K562 (cell line): Measurements from ENCODE around the gene GAMT. TPM values are rescaled to one million over a fixed set of nuclear protein-coding genes. Genes with fewer than 3 reads are reported as not detected.
A peak's percentile ranks its signal among the peaks of the same experiment; 100 is the strongest.

Experiments
- ATAC-seq: fragments of 200-7000 bp; cut with Tn5 transposase; 3 replicates; pipeline ENCODE4 v1.9.1; 2020; ENCODE audit warnings: moderate library complexity
- BruUV-seq: library from RNA; stranded (reverse); fragments of 400-500 nt; replicated peaks from 2 replicates; lab custom pipeline; 2021; lab: Mats Ljungman, UMichigan
- CTCF ChIA-PET: fragments of 300-600 bp; formaldehyde crosslinking; extraction: SDS; loops from one replicate; lab custom pipeline; 2021; ENCODE audit warnings: low intra/inter-chr PET ratio; lab: Yijun Ruan, JAX
- POLR2A ChIA-PET: fragments of 300-600, 350-650 bp; sonication (Branson Sonifier 250); formaldehyde crosslinking; extraction: SDS; loops from one replicate; lab custom pipeline; 2021; ENCODE audit warnings: antibody characterized with exemption, inconsistent platforms; lab: Yijun Ruan, JAX
- DNase-seq, 4 experiments: peaks; one replicate each; pipeline versions ENCODE4 v3.0.0 to v3.0.0-alpha.2; 2011 to 2018; ENCODE audit warnings: low spot score in 3 of 4, mixed read lengths in 3 of 4; ENCODE audit errors: extremely low read depth in 1 of 4
- FAIRE-seq: peaks from 2 replicates; lab custom pipeline; 2011; peaks lifted over from hg19 to GRCh38; lab: Jason Lieb, UNC
- H2AFZ ChIP-seq: 2 replicates; pipeline ENCODE4 v1.6.0; 2011; ENCODE audit warnings: low read depth, low read length, control low read depth, inconsistent platforms
- H3K27ac ChIP-seq: fragments of 200-600 bp; 3 replicates; pipeline ENCODE4 v1.8.0; 2011; ENCODE audit warnings: low read depth, mild to moderate bottlenecking, control low read depth, inconsistent platforms, low read length, moderate library complexity, mixed read lengths; ENCODE audit errors: extremely low read depth
- H3K27me3 ChIP-seq, 2 experiments: fragments of 300-600 bp in 1 of 2; 2 replicates in 1 of 2; 3 replicates in 1 of 2; pipeline versions ENCODE4 v1.6.0 to v1.8.0; 2011; ENCODE audit warnings: inconsistent platforms in 2 of 2, low read length in 2 of 2, mild to moderate bottlenecking in 1 of 2, mixed read lengths in 1 of 2, moderate library complexity in 1 of 2; ENCODE audit not compliant: control insufficient read depth in 2 of 2, insufficient read depth in 2 of 2
- H3K36me3 ChIP-seq: fragments of 300-600 bp; 3 replicates; pipeline ENCODE4 v1.8.0; 2011; ENCODE audit warnings: mild to moderate bottlenecking, low read length, inconsistent platforms; ENCODE audit not compliant: control insufficient read depth, insufficient read depth
- H3K4me1 ChIP-seq, 2 experiments: fragments of 200-600 bp in 1 of 2; replicated peaks in 1 of 2; 2 replicates in 1 of 2; 3 replicates in 1 of 2; pipeline versions ENCODE4 v1.5.1 to v1.8.0; 2011; ENCODE audit warnings: inconsistent platforms in 2 of 2, low read length in 2 of 2, mild to moderate bottlenecking in 1 of 2, mixed read lengths in 1 of 2, moderate library complexity in 1 of 2; ENCODE audit not compliant: control insufficient read depth in 2 of 2, insufficient read depth in 2 of 2
- H3K4me2 ChIP-seq: 2 replicates; pipeline ENCODE4 v1.6.1; 2011; ENCODE audit warnings: low read length, control low read depth, inconsistent platforms, mixed read lengths; ENCODE audit not compliant: insufficient read depth
- H3K4me3 ChIP-seq: fragments of 200-600 bp; sonication (generic), shearing (Covaris generic); 2 replicates; pipeline ENCODE4 v1.5.1; 2016; ENCODE audit warnings: control low read depth, inconsistent platforms
- H3K79me2 ChIP-seq: fragments of 200-600 bp; 3 replicates; pipeline ENCODE4 v1.8.0; 2011; ENCODE audit warnings: low read length, inconsistent platforms; ENCODE audit not compliant: control insufficient read depth, insufficient read depth
- H3K9ac ChIP-seq, 2 experiments: 2 replicates each; pipeline versions ENCODE4 v1.6.0 to v1.6.1; 2011; ENCODE audit warnings: low read depth in 2 of 2, low read length in 2 of 2, control low read depth in 1 of 2, inconsistent platforms in 1 of 2, mild to moderate bottlenecking in 1 of 2, mixed read lengths in 1 of 2; ENCODE audit not compliant: insufficient read depth in 1 of 2
- H3K9me1 ChIP-seq: one replicate; pipeline ENCODE4 v1.6.0; 2011; ENCODE audit warnings: inconsistent platforms, mild to moderate bottlenecking, low read length, moderate library complexity; ENCODE audit not compliant: control insufficient read depth, insufficient read depth
- H3K9me3 ChIP-seq: replicated peaks from 2 replicates; pipeline ENCODE4 v1.5.1; 2011; ENCODE audit warnings: low read depth, low read length, inconsistent platforms; ENCODE audit not compliant: control insufficient read depth, insufficient read depth
- H4K20me1 ChIP-seq: replicated peaks from 2 replicates; pipeline ENCODE4 v1.6.1; 2011; ENCODE audit warnings: low read length, inconsistent platforms, mixed read lengths; ENCODE audit not compliant: control insufficient read depth, insufficient read depth
- E2F6 ChIP-seq, 2 experiments: IDR thresholded peaks; 2 replicates each; pipeline ENCODE4 v1.6.1; 2011; ENCODE audit warnings: borderline replicate concordance in 1 of 2, control low read depth in 1 of 2, low read depth in 1 of 2, low read length in 1 of 2, mild to moderate bottlenecking in 1 of 2, mixed read lengths in 1 of 2, moderate library complexity in 1 of 2; ENCODE audit not compliant: insufficient read depth in 1 of 2, insufficient read length in 1 of 2, poor library complexity in 1 of 2, severe bottlenecking in 1 of 2; ENCODE audit errors: extremely low read depth in 1 of 2
- ELF1 ChIP-seq: fragments of 200-800 bp; sonication (Bioruptor generic); IDR thresholded peaks from 2 replicates; pipeline ENCODE4 v1.6.1; 2016; ENCODE audit warnings: missing genetic modification characterization, missing compliant biosample characterization
- FOXK1 ChIP-seq: sonication (generic); formaldehyde crosslinking; IDR thresholded peaks from 2 replicates; pipeline ENCODE4 v1.8.0; 2022; ENCODE audit warnings: missing genetic modification reagents, mild to moderate bottlenecking, borderline replicate concordance
- GTF2B ChIP-seq: IDR thresholded peaks from 2 replicates; pipeline ENCODE4 v1.6.1; 2011; ENCODE audit not compliant: insufficient read length; ENCODE audit errors: extremely low read depth
- MAFG ChIP-seq: fragments of 450-650 bp; conservative IDR thresholded peaks from 2 replicates; pipeline ENCODE4 v1.6.1; 2016; ENCODE audit warnings: missing genetic modification characterization, missing compliant biosample characterization
- NR1H2 ChIP-seq: sonication (generic); formaldehyde crosslinking; IDR thresholded peaks from 2 replicates; pipeline ENCODE4 v1.4.0; 2020; ENCODE audit warnings: mild to moderate bottlenecking, missing genetic modification reagents
- POLR2G ChIP-seq: fragments of 200-400 bp; formaldehyde crosslinking; IDR thresholded peaks from 2 replicates; pipeline ENCODE4 v1.6.1; 2017; ENCODE audit warnings: low read depth, mild to moderate bottlenecking, antibody characterized with exemption, low read length, moderate library complexity
- RBM22 ChIP-seq: fragments of 200-400 bp; formaldehyde crosslinking; IDR thresholded peaks from 2 replicates; pipeline ENCODE4 v1.6.1; 2018; ENCODE audit warnings: low read length, low read depth; ENCODE audit not compliant: poor library complexity, severe bottlenecking
- WHSC1 ChIP-seq: IDR thresholded peaks from one replicate; pipeline ENCODE4 v1.6.1; 2012; ENCODE audit warnings: low read length, control low read depth, inconsistent platforms
- ZNF408 ChIP-seq: fragments of 250-450 bp; sonication (Bioruptor Pico); IDR thresholded peaks from 2 replicates; pipeline ENCODE4 v1.4.0; 2020; ENCODE audit warnings: low read depth, mild to moderate bottlenecking, moderate library complexity
- WGBS: fragments of 100-300 bp; shearing (Covaris generic); methylation state at CpG from one replicate; pipeline ENCODE4 v1.1.6; 2016; ENCODE audit warnings: low coverage, mixed read lengths; ENCODE audit not compliant: insufficient coverage; ENCODE audit errors: missing lambda C conversion rate; 5-methylcytosine and 5-hydroxymethylcytosine counted together
- in situ Hi-C: fragments of 300-500 bp; cut with MboI; formaldehyde crosslinking; loops from 4 replicates; pipeline ENCODE4 v1.15.0; 2018; ENCODE audit warnings: inconsistent platforms, mixed read lengths
- intact Hi-C: fragments of 100-400 bp; cut with micrococcal nuclease; formaldehyde crosslinking; loops from 2 replicates; pipeline ENCODE4 v1.14.2; 2022
- polyA plus RNA-seq, 8 experiments: library from polyadenylated mRNA; depleted of rRNA in 4 of 8; stranded (reverse) in 5 of 8; unstranded in 3 of 8; fragments of >200 nt; fragmentation: Nextera tagmentation in 2 of 8; fragmentation: Illumina TruSeq in 1 of 8; extraction: Ambion mirVana in 2 of 8; extraction: Trizol in 1 of 8; gene quantifications; 2 replicates each; pipeline versions ENCODE4 v1.2.1 to v1.2.3, GENCODE V29; 2011 to 2014; ENCODE audit warnings: inconsistent platforms in 1 of 8, missing spikeins in 1 of 8
- total RNA-seq, 7 experiments: library from RNA; depleted of rRNA in 6 of 7; stranded (reverse); fragments of >200 nt in 6 of 7; fragmentation: Illumina TruSeq in 2 of 7; extraction: Trizol in 2 of 7; gene quantifications; 2 replicates each; pipeline versions ENCODE4 v1.2.1 to v1.2.3, GENCODE V29; 2011 to 2021; ENCODE audit warnings: low replicate concordance in 1 of 7

Gene GAMT
- total and polyA plus RNA-seq, 9 of the 15 experiments (the other 6 are each of a cell fraction or from before 2014, with no cell fraction given), result 1.3 to 35.3 (median 27.2) TPM

GRCh38 chr19:1430246-1430645 is 28.9 kb upstream of the GAMT start:
- BruUV-seq, result no TSS peak

DNA sequence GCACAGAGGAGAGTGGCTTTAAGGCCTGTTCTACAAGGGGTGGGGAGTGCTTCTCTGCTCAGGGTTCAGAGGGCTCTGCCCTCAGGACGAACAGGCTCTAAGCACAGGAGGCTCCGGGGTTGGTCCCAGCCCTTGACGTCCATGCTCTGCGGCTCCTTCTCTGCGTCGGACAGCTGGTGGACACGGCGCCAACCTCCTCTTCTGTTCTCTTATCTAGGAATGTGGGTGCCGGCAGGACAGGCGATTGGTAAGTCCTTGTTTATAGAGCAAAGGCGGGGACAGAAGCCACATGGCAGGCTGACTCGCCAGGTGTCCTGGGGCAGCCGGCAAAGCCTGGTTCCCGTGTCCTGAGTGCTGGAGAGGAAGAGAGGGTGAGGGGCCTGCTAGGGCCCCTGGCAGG is 28.4 kb upstream of the GAMT start:
- no TSS peak for BruUV-seq
- H3K79me2 ChIP-seq, result peaks cover 22% of the 10 kb centered on the region

More at GRCh38 chr19:1430246-1430645, 28.9 kb upstream of the GAMT start:
- Histone ChIP-seq H3K4me3 (no peak overlapping the region), H2AFZ (no peak overlapping the region), H3K4me2 (no peak overlapping the region), H3K4me1 (peaks cover 1 to 59% of the 10 kb centered on the region in 2 experiments; a peak in 4 of 5 replicates), H3K9me1 (peaks cover 3% of the 10 kb centered on the region), H4K20me1 (peaks cover 15% of the 10 kb centered on the region), H3K9me3 (no peaks in the 10 kb centered on the region), H3K9ac (no peak overlapping the region), H3K36me3 (peaks cover 92% of the 10 kb centered on the region), H3K27ac (no peak overlapping the region), H3K79me2 (peaks cover 18% of the 10 kb centered on the region), H3K27me3 (no peaks in the 10 kb centered on the region)
- ChIA-PET CTCF (no interaction called here), POLR2A (interaction anchor here (7.0 kb wide), 1 partner anchor 14 kb away, joined by 52 read pairs; no protein-coding TSS in a partner anchor)
- TF ChIP-seq MAFG, result no peak
- peak; percentile 57; the same call in 1 of the 2 replicates for TF ChIP-seq POLR2G
- no peak for TF ChIP-seq ELF1 (tag)
- TF ChIP-seq GTF2B, result no peak
- peak; percentile 68 for TF ChIP-seq RBM22
- intact Hi-C loops (no loop called here), in situ Hi-C loops (no loop called here)
- ATAC-seq, result no peak
- DNase-seq, result no peak
- WGBS, result 97% methylated on average over 9 of the region's 14 CpGs
- FAIRE-seq, result no peak

More for the DNA sequence above, 28.4 kb upstream of the GAMT start:
- ATAC-seq (no peak), FAIRE-seq (no peak), DNase-seq (no peak)
- peaks cover 92% of the 10 kb centered on the region for H3K36me3 ChIP-seq
- ChIA-PET POLR2A (interaction anchor here (1.0 to 1.2 kb wide), 2 partner anchors 8 to 13 kb away, joined by 4 to 5 read pairs; no protein-coding TSS in a partner anchor), CTCF (no interaction called here)
- H3K9ac ChIP-seq, result peak overlapping the region in 1 of 2 experiments; percentile 61; a peak in 2 of 4 replicates
- in situ Hi-C loops, result no loop called here
- no peak overlapping the region for H2AFZ ChIP-seq
- H3K4me3 ChIP-seq, result no peak overlapping the region
- no peak overlapping the region for H3K4me2 ChIP-seq
- H3K4me1 ChIP-seq, result peaks cover 0 to 59% of the 10 kb centered on the region in 2 experiments; a peak in 2 of 5 replicates
- no peaks in the 10 kb centered on the region for H3K9me3 ChIP-seq
- TF ChIP-seq WHSC1 (no peak), E2F6 (IDR thresholded peaks at IDR 0.05; ENCODE audit: borderline replicate concordance in 1 of 2, extremely low read depth in 1 of 2, insufficient read depth in 1 of 2, insufficient read length in 1 of 2, low read depth in 1 of 2, low read length in 1 of 2, poor library complexity in 1 of 2, severe bottlenecking in 1 of 2) (no peak), NR1H2 (CRISPR knock-in tag) (no peak), ZNF408 (CRISPR knock-in tag) (no peak), RBM22 (peak; percentile 16), FOXK1 (CRISPR knock-in tag) (no peak)
- 96% methylated on average over 10 of the region's 14 CpGs for WGBS
- no peaks in the 10 kb centered on the region for H3K27me3 ChIP-seq
- no peak overlapping the region for H3K27ac ChIP-seq
- H3K9me1 ChIP-seq, result peaks cover 3% of the 10 kb centered on the region
- H4K20me1 ChIP-seq, result peaks cover 15% of the 10 kb centered on the region
- intact Hi-C loops, result no loop called here
